Measurements from ENCODE around the gene GNAO1.

Gene GNAO1

GRCh38 chr16:56353054-56353921 lies 162.0 kb downstream of the GNAO1 start:
- ChIA-PET POLR2A (no interaction called here), CTCF (no interaction called here)
- TF ChIP-seq ZNF404 (tag by site-specific recombination; IDR thresholded peaks at IDR 0.05), result no peak
- no peak for TF ChIP-seq ZNF202 (tag by site-specific recombination; IDR thresholded peaks at IDR 0.05; ENCODE audit: borderline replicate concordance)
- no peak for TF ChIP-seq TCF7L2 (IDR thresholded peaks at IDR 0.05; ENCODE audit: borderline replicate concordance, low read depth, low read length)
- TF ChIP-seq ZNF785 (tag by site-specific recombination; IDR thresholded peaks at IDR 0.05), result no peak
- no peak for TF ChIP-seq YY1 (tag by site-specific recombination; IDR thresholded peaks at IDR 0.05)
- TF ChIP-seq ZNF48 (tag by site-specific recombination; IDR thresholded peaks at IDR 0.05), result no peak
- no peak for TF ChIP-seq ZNF175 (tag by site-specific recombination; IDR thresholded peaks at IDR 0.05)
- TF ChIP-seq ZNF146 (tag by site-specific recombination; IDR thresholded peaks at IDR 0.05), result no peak
- no peak for TF ChIP-seq ZNF549 (tag by site-specific recombination; IDR thresholded peaks at IDR 0.05)
- TF ChIP-seq, protein P1, sequence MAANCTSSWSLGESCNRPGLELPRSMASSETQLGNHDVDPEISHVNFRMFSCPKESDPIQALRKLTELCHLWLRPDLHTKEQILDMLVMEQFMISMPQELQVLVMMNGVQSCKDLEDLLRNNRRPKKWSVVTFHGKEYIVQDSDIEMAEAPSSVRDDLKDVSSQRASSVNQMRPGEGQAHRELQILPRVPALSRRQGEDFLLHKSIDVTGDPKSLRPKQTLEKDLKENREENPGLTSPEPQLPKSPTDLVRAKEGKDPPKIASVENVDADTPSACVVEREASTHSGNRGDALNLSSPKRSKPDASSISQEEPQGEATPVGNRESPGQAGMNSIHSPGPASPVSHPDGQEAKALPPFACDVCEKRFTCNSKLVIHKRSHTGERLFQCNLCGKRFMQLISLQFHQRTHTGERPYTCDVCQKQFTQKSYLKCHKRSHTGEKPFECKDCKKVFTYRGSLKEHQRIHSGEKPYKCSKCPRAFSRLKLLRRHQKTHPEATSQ (tag by site-specific recombination; IDR thresholded peaks at IDR 0.05), result no peak
- TF ChIP-seq, protein P2, sequence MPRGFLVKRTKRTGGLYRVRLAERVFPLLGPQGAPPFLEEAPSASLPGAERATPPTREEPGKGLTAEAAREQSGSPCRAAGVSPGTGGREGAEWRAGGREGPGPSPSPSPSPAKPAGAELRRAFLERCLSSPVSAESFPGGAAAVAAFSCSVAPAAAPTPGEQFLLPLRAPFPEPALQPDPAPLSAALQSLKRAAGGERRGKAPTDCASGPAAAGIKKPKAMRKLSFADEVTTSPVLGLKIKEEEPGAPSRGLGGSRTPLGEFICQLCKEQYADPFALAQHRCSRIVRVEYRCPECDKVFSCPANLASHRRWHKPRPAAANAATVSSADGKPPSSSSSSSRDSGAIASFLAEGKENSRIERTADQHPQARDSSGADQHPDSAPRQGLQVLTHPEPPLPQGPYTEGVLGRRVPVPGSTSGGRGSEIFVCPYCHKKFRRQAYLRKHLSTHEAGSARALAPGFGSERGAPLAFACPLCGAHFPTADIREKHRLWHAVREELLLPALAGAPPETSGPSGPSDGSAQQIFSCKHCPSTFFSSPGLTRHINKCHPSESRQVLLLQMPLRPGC (tag by site-specific recombination; IDR thresholded peaks at IDR 0.05), result no peak
- no peak for TF ChIP-seq ZNF561 (tag by site-specific recombination; IDR thresholded peaks at IDR 0.05; ENCODE audit: borderline replicate concordance)
- no peak for TF ChIP-seq ZNF16 (tag by site-specific recombination; IDR thresholded peaks at IDR 0.05; ENCODE audit: low read depth)
- TF ChIP-seq PRDM1 (tag by site-specific recombination; IDR thresholded peaks at IDR 0.05), result no peak
- TF ChIP-seq, protein P3, sequence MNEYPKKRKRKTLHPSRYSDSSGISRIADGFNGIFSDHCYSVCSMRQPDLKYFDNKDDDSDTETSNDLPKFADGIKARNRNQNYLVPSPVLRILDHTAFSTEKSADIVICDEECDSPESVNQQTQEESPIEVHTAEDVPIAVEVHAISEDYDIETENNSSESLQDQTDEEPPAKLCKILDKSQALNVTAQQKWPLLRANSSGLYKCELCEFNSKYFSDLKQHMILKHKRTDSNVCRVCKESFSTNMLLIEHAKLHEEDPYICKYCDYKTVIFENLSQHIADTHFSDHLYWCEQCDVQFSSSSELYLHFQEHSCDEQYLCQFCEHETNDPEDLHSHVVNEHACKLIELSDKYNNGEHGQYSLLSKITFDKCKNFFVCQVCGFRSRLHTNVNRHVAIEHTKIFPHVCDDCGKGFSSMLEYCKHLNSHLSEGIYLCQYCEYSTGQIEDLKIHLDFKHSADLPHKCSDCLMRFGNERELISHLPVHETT (tag by site-specific recombination; IDR thresholded peaks at IDR 0.05), result no peak
- H3K36me3 ChIP-seq (ENCODE audit: control insufficient read depth in 2 of 2, insufficient read depth in 1 of 2, low read length in 2 of 2), result no peaks in the 10 kb centered on the region
- no peak overlapping the region for H3K27ac ChIP-seq (ENCODE audit: extremely low read depth, low read depth, low read length)
- no peak overlapping the region for H3K4me3 ChIP-seq (ENCODE audit: low read depth, low read length)
- no peaks in the 10 kb centered on the region for H3K9me3 ChIP-seq (ENCODE audit: control insufficient read depth, insufficient read depth, low read depth, low read length)
- peaks cover 4% of the 10 kb centered on the region for H3K4me1 ChIP-seq (ENCODE audit: control insufficient read depth, insufficient read depth, low read length)

- H3K9me3 ChIP-seq (ENCODE audit: control insufficient read depth, insufficient read depth, low read depth, low read length), result no peaks in the 10 kb centered on the region
- CTCF ChIA-PET, result interaction anchor here (0.6 kb wide), 1 partner anchor 29 kb away, joined by 3 read pairs; no protein-coding TSS in a partner anchor
- no peak overlapping the region for H3K4me3 ChIP-seq (ENCODE audit: low read depth, low read length)
- H3K4me1 ChIP-seq (ENCODE audit: control insufficient read depth, insufficient read depth, low read length), result peaks cover 4% of the 10 kb centered on the region
- H3K36me3 ChIP-seq (ENCODE audit: control insufficient read depth in 2 of 2, insufficient read depth in 1 of 2, low read length in 2 of 2), result no peaks in the 10 kb centered on the region
- POLR2A ChIA-PET, result no interaction called here
- no peak overlapping the region for H3K27ac ChIP-seq (ENCODE audit: extremely low read depth, low read depth, low read length)
- TF ChIP-seq ZNF529 (tag by site-specific recombination; IDR thresholded peaks at IDR 0.05; ENCODE audit: insufficient replicate concordance), result no peak
- no peak for TF ChIP-seq ZNF768 (tag by site-specific recombination; IDR thresholded peaks at IDR 0.05)
- TF ChIP-seq PRDM1 (tag by site-specific recombination; IDR thresholded peaks at IDR 0.05), result no peak
- TF ChIP-seq, protein P4, sequence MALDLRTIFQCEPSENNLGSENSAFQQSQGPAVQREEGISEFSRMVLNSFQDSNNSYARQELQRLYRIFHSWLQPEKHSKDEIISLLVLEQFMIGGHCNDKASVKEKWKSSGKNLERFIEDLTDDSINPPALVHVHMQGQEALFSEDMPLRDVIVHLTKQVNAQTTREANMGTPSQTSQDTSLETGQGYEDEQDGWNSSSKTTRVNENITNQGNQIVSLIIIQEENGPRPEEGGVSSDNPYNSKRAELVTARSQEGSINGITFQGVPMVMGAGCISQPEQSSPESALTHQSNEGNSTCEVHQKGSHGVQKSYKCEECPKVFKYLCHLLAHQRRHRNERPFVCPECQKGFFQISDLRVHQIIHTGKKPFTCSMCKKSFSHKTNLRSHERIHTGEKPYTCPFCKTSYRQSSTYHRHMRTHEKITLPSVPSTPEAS (tag by site-specific recombination; IDR thresholded peaks at IDR 0.05), result no peak
- no peak for TF ChIP-seq ZNF555 (tag by site-specific recombination; conservative IDR thresholded peaks at IDR 0.05)
- TF ChIP-seq RBAK (tag by site-specific recombination; IDR thresholded peaks at IDR 0.05), result no peak
- no peak for TF ChIP-seq ZNF211 (tag by site-specific recombination; IDR thresholded peaks at IDR 0.05; ENCODE audit: low read depth)
- TF ChIP-seq EGR2 (tag by site-specific recombination; IDR thresholded peaks at IDR 0.05; ENCODE audit: low read depth), result no peak
- no peak for TF ChIP-seq ZBTB1 (tag by site-specific recombination; IDR thresholded peaks at IDR 0.05)
- TF ChIP-seq GLIS1 (tag by site-specific recombination; IDR thresholded peaks at IDR 0.05), result no peak
- no peak for TF ChIP-seq ZBTB8A (tag by site-specific recombination; IDR thresholded peaks at IDR 0.05)
- TF ChIP-seq ZNF623 (tag by site-specific recombination; IDR thresholded peaks at IDR 0.05), result no peak
- no peak for TF ChIP-seq ZBTB49 (tag by site-specific recombination; IDR thresholded peaks at IDR 0.05; ENCODE audit: low read depth)
- TF ChIP-seq ZNF341 (tag by site-specific recombination; IDR thresholded peaks at IDR 0.05; ENCODE audit: low read depth), result no peak
Observed at GRCh38 chr16:56354016-56354415, 162.7 kb downstream of the GNAO1 start.

Measured in HEK293 (cell line).